GM18508 (cell line): ENCODE data around the gene GEMIN7.

Experiments used
- ATAC-seq: cut with Tn5 transposase; IDR thresholded peaks from one replicate; pipeline ENCODE4 v1.9.1; 2021; ENCODE audit warnings: moderate number of reproducible peaks; ENCODE audit not compliant: insufficient read depth, unreplicated experiment

The GEMIN7 gene

GRCh38 chr19:45059258-45059965 is 19.6 kb upstream of the GEMIN7 start:
- ATAC-seq = no peak

GRCh38 chr19:45061965-45062364 is 17.1 kb upstream of the GEMIN7 start:
- no peak for ATAC-seq

GRCh38 chr19:45063851-45064801 is 14.9 kb upstream of the GEMIN7 start:
- ATAC-seq = no peak

- no peak for ATAC-seq
Observed at GRCh38 chr19:45066921-45067661, 12.0 kb upstream of the GEMIN7 start.

- no peak for ATAC-seq
Observed at GRCh38 chr19:45068041-45068440, 11.0 kb upstream of the GEMIN7 start.

GRCh38 chr19:45069056-45069455 is 10.0 kb upstream of the GEMIN7 start:
- ATAC-seq = no peak

GRCh38 chr19:45070214-45070613 is 8.8 kb upstream of the GEMIN7 start:
- no peak for ATAC-seq

GRCh38 chr19:45070861-45071544 is 8.1 kb upstream of the GEMIN7 start:
- ATAC-seq = no peak

GRCh38 chr19:45071545-45071938 is 7.5 kb upstream of the GEMIN7 start:
- no peak for ATAC-seq

GRCh38 chr19:45071969-45072790 is 6.9 kb upstream of the GEMIN7 start:
- no peak for ATAC-seq

- no peak for ATAC-seq
Observed at GRCh38 chr19:45074744-45075300, 4.2 kb upstream of the GEMIN7 start.

- ATAC-seq = no peak
Observed at GRCh38 chr19:45075301-45076028, 3.6 kb upstream of the GEMIN7 start.

GRCh38 chr19:45076029-45076850 is 2.8 kb upstream of the GEMIN7 start, which contains the start of gene ZNF296:
TSS of gene ZNF296 (minus strand) at chr19:45076478. CDS start at chr19:45076373, 105 bp downstream.
- ATAC-seq = no peak

- no peak for ATAC-seq
Observed at GRCh38 chr19:45076851-45077730, 2.0 kb upstream of the GEMIN7 start.

- no peak for ATAC-seq
Observed at GRCh38 chr19:45078390-45079062, 534 bp upstream of the GEMIN7 start.

- ATAC-seq = no peak
Observed at GRCh38 chr19:45079911-45080370, 881 bp downstream of the GEMIN7 start.
